Activated naive CD8-positive, alpha-beta T cell treated with anti-CD3 and anti-CD28 coated beads for 36 hours (primary cell): ENCODE measurements around the gene AP1S2. TPM values are rescaled to one million over a fixed set of nuclear protein-coding genes. Genes with fewer than 3 reads are reported as not detected.

ENCODE experiments used
- DNase-seq: peaks from one replicate; pipeline ENCODE4 v3.0.0; 2021
- H3K27ac Mint-ChIP-seq: one replicate; pipeline ENCODE4 v1.8.0; 2022; ENCODE audit warnings: mild to moderate bottlenecking, moderate library complexity, mixed read lengths
- H3K27me3 Mint-ChIP-seq: one replicate; pipeline ENCODE4 v1.8.0; 2022; ENCODE audit warnings: mild to moderate bottlenecking, mixed read lengths
- H3K36me3 Mint-ChIP-seq: one replicate; pipeline ENCODE4 v1.8.0; 2021; ENCODE audit warnings: mild to moderate bottlenecking, mixed read lengths
- H3K4me1 Mint-ChIP-seq: one replicate; pipeline ENCODE4 v1.8.0; 2021; ENCODE audit warnings: mixed read lengths
- H3K4me3 Mint-ChIP-seq: one replicate; pipeline ENCODE4 v1.8.0; 2022; ENCODE audit warnings: mild to moderate bottlenecking, moderate library complexity, mixed read lengths
- H3K9me3 Mint-ChIP-seq: one replicate; pipeline ENCODE4 v1.8.0; 2022; ENCODE audit warnings: mixed read lengths
- total RNA-seq, 2 experiments: library from RNA; stranded (reverse); gene quantifications; one replicate each; pipeline ENCODE4 v1.2.3, GENCODE V29; 2021

The AP1S2 gene
- total RNA-seq, 2 experiments from 2014 or later, result 29.4 to 33.0 TPM

GRCh38 chrX:15866147-15866546 is 11.5 kb upstream of the AP1S2 start:
- Mint-ChIP-seq H3K27me3 (no peaks in the 10 kb centered on the region), H3K9me3 (no peaks in the 10 kb centered on the region)

GRCh38 chrX:15864629-15865028 is 10.0 kb upstream of the AP1S2 start:
- Mint-ChIP-seq H3K4me3 (no peak overlapping the region), H3K4me1 (no peaks in the 10 kb centered on the region), H3K9me3 (no peaks in the 10 kb centered on the region), H3K27ac (no peak overlapping the region), H3K36me3 (no peaks in the 10 kb centered on the region), H3K27me3 (no peaks in the 10 kb centered on the region)
- no peak for DNase-seq

More at GRCh38 chrX:15866147-15866546, 11.5 kb upstream of the AP1S2 start:
- no peaks in the 10 kb centered on the region for H3K4me1 Mint-ChIP-seq
- no peak for DNase-seq
- H3K36me3 Mint-ChIP-seq, result no peaks in the 10 kb centered on the region
- no peak overlapping the region for H3K4me3 Mint-ChIP-seq
- no peak overlapping the region for H3K27ac Mint-ChIP-seq

GRCh38 chrX:15864023-15864422 is 9.4 kb upstream of the AP1S2 start:
- no peak for DNase-seq
- H3K36me3 Mint-ChIP-seq, result no peaks in the 10 kb centered on the region
- no peak overlapping the region for H3K27ac Mint-ChIP-seq
- H3K9me3 Mint-ChIP-seq, result no peaks in the 10 kb centered on the region
- no peak overlapping the region for H3K4me3 Mint-ChIP-seq
- H3K27me3 Mint-ChIP-seq, result no peaks in the 10 kb centered on the region
- H3K4me1 Mint-ChIP-seq, result no peaks in the 10 kb centered on the region

GRCh38 chrX:15860921-15861320 is 6.3 kb upstream of the AP1S2 start:
- no peaks in the 10 kb centered on the region for H3K9me3 Mint-ChIP-seq
- no peaks in the 10 kb centered on the region for H3K27me3 Mint-ChIP-seq
- H3K4me1 Mint-ChIP-seq, result peaks cover 4% of the 10 kb centered on the region
- no peak overlapping the region for H3K27ac Mint-ChIP-seq
- no peaks in the 10 kb centered on the region for H3K36me3 Mint-ChIP-seq
- no peak overlapping the region for H3K4me3 Mint-ChIP-seq
- DNase-seq, result no peak

GRCh38 chrX:15858051-15858450 is 3.4 kb upstream of the AP1S2 start:
- Mint-ChIP-seq H3K9me3 (no peaks in the 10 kb centered on the region), H3K36me3 (no peaks in the 10 kb centered on the region), H3K27me3 (no peaks in the 10 kb centered on the region), H3K4me1 (peaks cover 6% of the 10 kb centered on the region), H3K4me3 (no peak overlapping the region), H3K27ac (no peak overlapping the region)
- DNase-seq, result no peak

GRCh38 chrX:15856636-15857035 is 2.0 kb upstream of the AP1S2 start:
- Mint-ChIP-seq H3K4me3 (peak overlapping the region; percentile 34), H3K36me3 (peaks cover 4% of the 10 kb centered on the region), H3K9me3 (no peaks in the 10 kb centered on the region), H3K4me1 (peaks cover 8% of the 10 kb centered on the region), H3K27ac (peak overlapping the region; percentile 45), H3K27me3 (no peaks in the 10 kb centered on the region)
- no peak for DNase-seq

GRCh38 chrX:15856222-15856587 is 1.6 kb upstream of the AP1S2 start:
- peak overlapping the region; percentile 34 for H3K4me3 Mint-ChIP-seq
- H3K36me3 Mint-ChIP-seq, result peaks cover 4% of the 10 kb centered on the region
- DNase-seq, result no peak
- H3K27ac Mint-ChIP-seq, result peak overlapping the region; percentile 45
- H3K9me3 Mint-ChIP-seq, result no peaks in the 10 kb centered on the region
- H3K27me3 Mint-ChIP-seq, result no peaks in the 10 kb centered on the region
- peaks cover 8% of the 10 kb centered on the region for H3K4me1 Mint-ChIP-seq

- H3K4me1 Mint-ChIP-seq, result peaks cover 8% of the 10 kb centered on the region
- peak overlapping the region; percentile 98 for H3K27ac Mint-ChIP-seq
- peak overlapping the region; percentile 82 for H3K4me3 Mint-ChIP-seq
Measured at GRCh38 chrX:15855568-15856221, 1.1 kb upstream of the AP1S2 start.

GRCh38 chrX:15854080-15854655 is 445 bp downstream of the AP1S2 start:
- peak; percentile 40 for DNase-seq
- H3K27me3 Mint-ChIP-seq, result no peaks in the 10 kb centered on the region
- peaks cover 9% of the 10 kb centered on the region for H3K36me3 Mint-ChIP-seq
- peaks cover 12% of the 10 kb centered on the region for H3K4me1 Mint-ChIP-seq
- no peaks in the 10 kb centered on the region for H3K9me3 Mint-ChIP-seq
- peak overlapping the region; percentile 78 for H3K4me3 Mint-ChIP-seq
- peak overlapping the region; percentile 56 for H3K27ac Mint-ChIP-seq

More at GRCh38 chrX:15855568-15856221, 1.1 kb upstream of the AP1S2 start:
- peaks cover 4% of the 10 kb centered on the region for H3K36me3 Mint-ChIP-seq
- no peaks in the 10 kb centered on the region for H3K9me3 Mint-ChIP-seq
- DNase-seq, result no peak
- no peaks in the 10 kb centered on the region for H3K27me3 Mint-ChIP-seq

- Mint-ChIP-seq H3K4me1 (peaks cover 12% of the 10 kb centered on the region), H3K9me3 (no peaks in the 10 kb centered on the region), H3K4me3 (peak overlapping the region; percentile 78), H3K27me3 (no peaks in the 10 kb centered on the region), H3K27ac (no peak overlapping the region), H3K36me3 (peaks cover 9% of the 10 kb centered on the region)
- no peak for DNase-seq
Measured at GRCh38 chrX:15853586-15854079, 980 bp downstream of the AP1S2 start.

- no peak overlapping the region for H3K27ac Mint-ChIP-seq
- H3K9me3 Mint-ChIP-seq, result no peaks in the 10 kb centered on the region
- no peaks in the 10 kb centered on the region for H3K27me3 Mint-ChIP-seq
Measured at GRCh38 chrX:15849555-15849954, 5.1 kb downstream of the AP1S2 start.

GRCh38 chrX:15848576-15848975 is 6.0 kb downstream of the AP1S2 start:
- DNase-seq, result no peak
- H3K4me1 Mint-ChIP-seq, result peaks cover 10% of the 10 kb centered on the region
- H3K4me3 Mint-ChIP-seq, result no peak overlapping the region
- H3K9me3 Mint-ChIP-seq, result no peaks in the 10 kb centered on the region
- no peaks in the 10 kb centered on the region for H3K27me3 Mint-ChIP-seq
- peaks cover 12% of the 10 kb centered on the region for H3K36me3 Mint-ChIP-seq
- no peak overlapping the region for H3K27ac Mint-ChIP-seq

More at GRCh38 chrX:15849555-15849954, 5.1 kb downstream of the AP1S2 start:
- H3K4me1 Mint-ChIP-seq, result peaks cover 10% of the 10 kb centered on the region
- no peak overlapping the region for H3K4me3 Mint-ChIP-seq
- H3K36me3 Mint-ChIP-seq, result peaks cover 9% of the 10 kb centered on the region
- DNase-seq, result no peak

- no peaks in the 10 kb centered on the region for H3K9me3 Mint-ChIP-seq
- DNase-seq, result no peak
- no peaks in the 10 kb centered on the region for H3K27me3 Mint-ChIP-seq
- H3K4me1 Mint-ChIP-seq, result peaks cover 2% of the 10 kb centered on the region
- peaks cover 3% of the 10 kb centered on the region for H3K36me3 Mint-ChIP-seq
- H3K4me3 Mint-ChIP-seq, result no peak overlapping the region
- H3K27ac Mint-ChIP-seq, result no peak overlapping the region
Measured at GRCh38 chrX:15843960-15844359, 10.7 kb downstream of the AP1S2 start.

GRCh38 chrX:15841853-15842516 is 12.6 kb downstream of the AP1S2 start:
- Mint-ChIP-seq H3K36me3 (peaks cover 3% of the 10 kb centered on the region), H3K9me3 (no peaks in the 10 kb centered on the region), H3K27me3 (no peaks in the 10 kb centered on the region), H3K4me3 (no peak overlapping the region), H3K27ac (no peak overlapping the region), H3K4me1 (no peaks in the 10 kb centered on the region)
- DNase-seq, result no peak

GRCh38 chrX:15838017-15838416 is 16.6 kb downstream of the AP1S2 start:
- no peaks in the 10 kb centered on the region for H3K27me3 Mint-ChIP-seq
- H3K4me3 Mint-ChIP-seq, result no peak overlapping the region
- peaks cover 2% of the 10 kb centered on the region for H3K36me3 Mint-ChIP-seq
- H3K9me3 Mint-ChIP-seq, result no peaks in the 10 kb centered on the region
- peaks cover 3% of the 10 kb centered on the region for H3K4me1 Mint-ChIP-seq
- no peak for DNase-seq
- H3K27ac Mint-ChIP-seq, result no peak overlapping the region
